ENCODE measurements around the gene AGPAT2. TPM values are rescaled to one million over a fixed set of nuclear protein-coding genes. Genes with fewer than 3 reads are reported as not detected.

AGPAT2 gene
- total RNA-seq, 1 donor from 2014 or later, result 36.4 TPM

DNA sequence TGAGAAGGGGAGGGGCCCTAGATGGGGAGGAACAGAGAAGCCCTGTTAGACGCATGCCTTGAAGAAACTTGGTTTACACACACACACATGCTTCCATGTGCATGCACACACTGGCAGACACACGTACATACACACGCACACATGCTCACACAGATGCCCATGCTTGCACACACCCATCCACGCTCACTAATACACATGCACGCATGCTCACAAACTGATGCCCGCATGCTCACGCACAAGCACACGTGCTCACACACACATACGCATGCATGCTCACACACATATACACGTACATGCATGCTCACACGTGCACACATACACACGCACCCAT is 56.6 kb downstream of the AGPAT2 start:
- TF ChIP-seq, protein P1, sequence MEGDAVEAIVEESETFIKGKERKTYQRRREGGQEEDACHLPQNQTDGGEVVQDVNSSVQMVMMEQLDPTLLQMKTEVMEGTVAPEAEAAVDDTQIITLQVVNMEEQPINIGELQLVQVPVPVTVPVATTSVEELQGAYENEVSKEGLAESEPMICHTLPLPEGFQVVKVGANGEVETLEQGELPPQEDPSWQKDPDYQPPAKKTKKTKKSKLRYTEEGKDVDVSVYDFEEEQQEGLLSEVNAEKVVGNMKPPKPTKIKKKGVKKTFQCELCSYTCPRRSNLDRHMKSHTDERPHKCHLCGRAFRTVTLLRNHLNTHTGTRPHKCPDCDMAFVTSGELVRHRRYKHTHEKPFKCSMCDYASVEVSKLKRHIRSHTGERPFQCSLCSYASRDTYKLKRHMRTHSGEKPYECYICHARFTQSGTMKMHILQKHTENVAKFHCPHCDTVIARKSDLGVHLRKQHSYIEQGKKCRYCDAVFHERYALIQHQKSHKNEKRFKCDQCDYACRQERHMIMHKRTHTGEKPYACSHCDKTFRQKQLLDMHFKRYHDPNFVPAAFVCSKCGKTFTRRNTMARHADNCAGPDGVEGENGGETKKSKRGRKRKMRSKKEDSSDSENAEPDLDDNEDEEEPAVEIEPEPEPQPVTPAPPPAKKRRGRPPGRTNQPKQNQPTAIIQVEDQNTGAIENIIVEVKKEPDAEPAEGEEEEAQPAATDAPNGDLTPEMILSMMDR (IDR thresholded peaks at IDR 0.05), result no peak
- H3K4me1 Mint-ChIP-seq (ENCODE audit: unreplicated experiment), result peaks cover 16% of the 10 kb centered on the region
- no peak for DNase-seq (ENCODE audit: extremely low spot score, unreplicated experiment)
- H3K4me3 Mint-ChIP-seq (ENCODE audit: unreplicated experiment), result no peak overlapping the region
- H3K27ac Mint-ChIP-seq (ENCODE audit: unreplicated experiment), result no peak overlapping the region
- H3K9me3 Mint-ChIP-seq (ENCODE audit: unreplicated experiment), result no peaks in the 10 kb centered on the region
- H3K27me3 Mint-ChIP-seq (ENCODE audit: unreplicated experiment), result no peaks in the 10 kb centered on the region
- no peaks in the 10 kb centered on the region for H3K36me3 Mint-ChIP-seq (ENCODE audit: unreplicated experiment)

DNA sequence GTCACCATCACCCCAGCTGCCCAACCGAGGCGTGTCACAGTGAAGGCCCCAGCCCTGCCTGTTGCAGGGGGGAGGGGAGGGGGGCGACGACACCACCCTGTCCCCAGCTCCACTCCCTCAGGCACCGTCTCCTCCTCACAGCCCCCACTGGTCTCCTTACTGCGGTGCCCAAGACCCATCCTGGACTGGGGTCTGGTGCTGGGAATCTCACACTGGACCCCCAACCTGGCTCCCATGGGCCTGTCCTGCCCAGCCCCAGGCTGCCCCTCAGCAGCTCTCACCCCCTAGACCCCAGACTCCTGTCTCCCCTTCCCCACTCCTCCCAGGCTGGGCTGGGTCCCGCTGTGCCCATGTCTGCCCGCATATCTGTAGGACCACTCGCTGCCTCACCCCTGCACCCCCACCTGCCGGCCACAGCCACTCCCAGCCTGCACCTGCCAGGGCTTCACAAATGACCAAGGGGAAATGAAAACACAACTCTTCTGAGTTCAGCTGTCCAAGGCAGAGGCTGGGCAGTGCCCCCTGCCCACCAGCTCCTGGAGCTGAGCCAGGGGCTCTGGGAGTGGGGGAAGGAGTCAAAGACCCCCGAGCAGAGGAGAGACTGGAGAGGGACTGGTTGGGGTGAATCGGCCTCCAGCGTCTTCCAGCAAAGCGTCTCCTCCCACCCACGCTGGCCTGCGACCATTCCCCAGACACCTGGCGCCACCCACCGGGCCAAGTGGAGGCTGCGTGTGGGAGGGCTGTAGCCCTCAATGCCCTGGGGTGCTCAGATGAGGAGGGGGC is 57.2 kb downstream of the AGPAT2 start:
- H3K4me1 Mint-ChIP-seq (ENCODE audit: unreplicated experiment), result peaks cover 17% of the 10 kb centered on the region
- H3K36me3 Mint-ChIP-seq (ENCODE audit: unreplicated experiment), result no peaks in the 10 kb centered on the region
- no peaks in the 10 kb centered on the region for H3K27me3 Mint-ChIP-seq (ENCODE audit: unreplicated experiment)
- no peaks in the 10 kb centered on the region for H3K9me3 Mint-ChIP-seq (ENCODE audit: unreplicated experiment)
- H3K4me3 Mint-ChIP-seq (ENCODE audit: unreplicated experiment), result no peak overlapping the region
- DNase-seq (ENCODE audit: extremely low spot score, unreplicated experiment), result no peak
- H3K27ac Mint-ChIP-seq (ENCODE audit: unreplicated experiment), result no peak overlapping the region
- TF ChIP-seq, protein P1 (IDR thresholded peaks at IDR 0.05), result peak; percentile 67

DNA sequence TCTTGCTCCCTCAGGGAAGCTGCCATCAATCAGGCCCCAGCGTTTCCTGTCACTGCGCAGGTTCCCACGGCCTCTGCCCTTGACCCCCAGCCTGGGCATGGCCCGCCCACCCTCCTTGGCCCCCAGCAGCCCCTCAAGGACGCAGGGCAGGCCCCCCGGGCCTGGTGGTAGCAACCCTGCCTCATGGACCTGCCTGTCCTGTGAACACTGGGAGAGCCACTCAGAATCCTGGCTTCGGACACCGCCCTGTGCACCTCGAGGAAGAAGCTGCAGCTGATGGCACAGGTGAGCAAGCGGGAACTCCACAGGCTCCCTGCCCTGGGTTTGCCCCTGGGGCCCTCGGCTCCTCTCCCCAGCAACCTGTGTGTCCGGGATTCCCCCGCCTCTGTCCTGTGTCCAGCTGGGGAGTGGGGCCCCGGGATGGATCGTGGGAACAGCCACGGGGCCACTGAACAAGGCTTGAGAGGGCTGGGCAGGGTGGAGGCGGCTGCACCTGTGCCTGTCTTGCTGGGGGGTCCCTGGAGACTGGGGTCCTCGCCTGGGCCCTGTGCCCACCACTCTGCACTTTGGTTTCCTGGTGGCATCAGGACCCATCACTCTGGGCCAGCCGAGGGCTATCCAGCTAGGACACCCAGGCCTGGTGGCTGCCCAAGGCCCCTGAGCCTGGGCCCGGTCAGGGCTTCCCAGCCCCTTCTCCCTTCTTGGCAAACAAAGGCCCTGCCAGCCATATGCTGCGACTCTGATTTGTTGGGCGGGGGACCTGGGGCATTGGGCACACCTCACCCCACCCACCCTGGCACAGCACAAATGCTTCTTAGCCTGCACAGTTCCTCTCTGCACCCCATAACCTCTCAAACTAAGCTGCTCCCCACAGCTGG is 58.0 kb downstream of the AGPAT2 start:
- Mint-ChIP-seq H3K27ac (ENCODE audit: unreplicated experiment) (no peak overlapping the region), H3K4me3 (ENCODE audit: unreplicated experiment) (no peak overlapping the region)

DNA sequence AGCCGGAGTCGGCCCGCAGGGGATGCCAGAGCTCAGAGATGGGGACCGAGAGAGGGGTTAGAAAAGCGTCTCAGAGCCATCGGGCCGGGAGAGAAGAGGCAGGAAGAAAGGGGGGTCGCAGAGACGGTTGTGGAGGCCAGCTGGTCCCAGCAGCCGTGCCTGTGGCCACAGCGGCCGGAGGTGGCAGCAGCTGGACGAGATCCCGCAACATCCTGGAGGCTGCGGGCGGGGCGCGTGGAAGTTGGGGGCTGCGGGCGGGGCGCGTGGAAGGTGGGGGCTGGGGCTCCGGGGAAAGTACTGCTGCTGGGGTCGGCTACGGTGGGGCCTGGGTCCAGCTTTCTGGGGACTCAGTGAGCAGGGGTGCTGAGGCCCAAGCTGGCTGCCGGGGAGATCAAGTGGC is 59.0 kb downstream of the AGPAT2 start:
- peaks cover 28% of the 10 kb centered on the region for H3K4me1 Mint-ChIP-seq (ENCODE audit: unreplicated experiment)
- no peaks in the 10 kb centered on the region for H3K27me3 Mint-ChIP-seq (ENCODE audit: unreplicated experiment)
- no peak for DNase-seq (ENCODE audit: extremely low spot score, unreplicated experiment)
- H3K4me3 Mint-ChIP-seq (ENCODE audit: unreplicated experiment), result no peak overlapping the region
- H3K36me3 Mint-ChIP-seq (ENCODE audit: unreplicated experiment), result no peaks in the 10 kb centered on the region
- no peaks in the 10 kb centered on the region for H3K9me3 Mint-ChIP-seq (ENCODE audit: unreplicated experiment)
- TF ChIP-seq, protein P1 (IDR thresholded peaks at IDR 0.05), result no peak
- H3K27ac Mint-ChIP-seq (ENCODE audit: unreplicated experiment), result no peak overlapping the region

More for the DNA sequence above, 58.0 kb downstream of the AGPAT2 start:
- H3K9me3 Mint-ChIP-seq (ENCODE audit: unreplicated experiment), result no peaks in the 10 kb centered on the region
- H3K27me3 Mint-ChIP-seq (ENCODE audit: unreplicated experiment), result no peaks in the 10 kb centered on the region
- TF ChIP-seq, protein P1 (IDR thresholded peaks at IDR 0.05), result no peak
- no peaks in the 10 kb centered on the region for H3K36me3 Mint-ChIP-seq (ENCODE audit: unreplicated experiment)
- no peak for DNase-seq (ENCODE audit: extremely low spot score, unreplicated experiment)
- H3K4me1 Mint-ChIP-seq (ENCODE audit: unreplicated experiment), result peaks cover 25% of the 10 kb centered on the region

DNA sequence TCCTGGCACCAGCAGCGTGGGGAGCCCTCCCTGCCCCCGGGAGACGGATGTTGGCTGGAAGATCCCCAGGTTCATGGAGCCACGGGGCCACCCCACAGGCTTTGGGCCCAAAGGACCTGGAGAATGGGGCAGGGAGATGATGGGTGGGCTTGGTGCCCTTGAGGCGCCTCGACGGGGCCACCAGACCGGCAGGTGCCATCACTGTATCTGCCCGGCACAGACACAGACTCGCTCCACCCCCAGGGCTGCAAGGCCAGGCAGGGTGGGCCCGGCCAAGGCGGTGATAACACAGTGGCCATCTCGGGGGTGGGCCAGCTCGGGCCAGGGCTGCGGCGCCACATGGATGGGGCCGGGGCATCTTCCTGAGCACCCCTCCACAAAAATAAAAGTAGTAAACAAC is 59.6 kb downstream of the AGPAT2 start:
- Mint-ChIP-seq H3K27ac (ENCODE audit: unreplicated experiment) (no peak overlapping the region), H3K9me3 (ENCODE audit: unreplicated experiment) (no peaks in the 10 kb centered on the region), H3K36me3 (ENCODE audit: unreplicated experiment) (no peaks in the 10 kb centered on the region), H3K27me3 (ENCODE audit: unreplicated experiment) (no peaks in the 10 kb centered on the region), H3K4me3 (ENCODE audit: unreplicated experiment) (no peak overlapping the region), H3K4me1 (ENCODE audit: unreplicated experiment) (peaks cover 28% of the 10 kb centered on the region)
- DNase-seq (ENCODE audit: extremely low spot score, unreplicated experiment), result no peak
- TF ChIP-seq, protein P1 (IDR thresholded peaks at IDR 0.05), result no peak

All from osteocyte (in vitro differentiated cells).